ENCODE measurements around the gene DOCK11. TPM values are rescaled to one million over a fixed set of nuclear protein-coding genes. Genes with fewer than 3 reads are reported as not detected.

Gene DOCK11
- total and polyA plus RNA-seq, 9 of the 15 experiments (the other 6 are each of a cell fraction or from before 2014, with no cell fraction given), result 41.8 to 77.8 (median 50.9) TPM

- CTCF ChIA-PET (ENCODE audit: low intra/inter-chr PET ratio), result no interaction called here
- Histone ChIP-seq H3K9me3 (replicated peaks; ENCODE audit: control insufficient read depth, insufficient read depth, low read depth, low read length) (no peaks in the 10 kb centered on the region), H3K36me3 (ENCODE audit: control insufficient read depth, insufficient read depth, low read length) (peaks cover 83% of the 10 kb centered on the region), H4K20me1 (replicated peaks; ENCODE audit: control insufficient read depth, insufficient read depth, low read length) (no peaks in the 10 kb centered on the region), H3K27me3 (ENCODE audit: control insufficient read depth in 2 of 2, insufficient read depth in 2 of 2, low read length in 2 of 2) (no peaks in the 10 kb centered on the region), H3K4me2 (ENCODE audit: insufficient read depth, low read length) (no peak overlapping the region), H3K27ac (ENCODE audit: extremely low read depth, low read depth, low read length) (no peak overlapping the region), H2AFZ (ENCODE audit: low read depth, low read length) (no peak overlapping the region), H3K4me1 (replicated peaks in 1 of 2; ENCODE audit: control insufficient read depth in 2 of 2, insufficient read depth in 2 of 2, low read length in 2 of 2) (no peaks in the 10 kb centered on the region), H3K4me3 (no peak overlapping the region), H3K9ac (ENCODE audit: insufficient read depth in 1 of 2, low read depth in 2 of 2, low read length in 2 of 2) (no peak overlapping the region), H3K79me2 (ENCODE audit: control insufficient read depth, insufficient read depth, low read length) (no peaks in the 10 kb centered on the region), H3K9me1 (ENCODE audit: control insufficient read depth, insufficient read depth, low read length) (no peaks in the 10 kb centered on the region)
- POLR2A ChIA-PET, result no interaction called here
- WGBS (ENCODE audit: insufficient coverage, low coverage, missing lambda C conversion rate), result 89% methylated on average over 3 of the region's 4 CpGs
- in situ Hi-C loops (cut with MboI) (no loop called here), intact Hi-C loops (cut with micrococcal nuclease) (no loop called here)
- no peak for DNase-seq (ENCODE audit: extremely low read depth in 1 of 4, low spot score in 3 of 4)
- no peak for ATAC-seq
- BruUV-seq (replicated peaks), result TSS peak; percentile 21
- FAIRE-seq, result no peak
- TF ChIP-seq ZNF764 (CRISPR knock-in tag; IDR thresholded peaks at IDR 0.05; ENCODE audit: low read depth), result no peak
- no peak for TF ChIP-seq SMC3 (conservative IDR thresholded peaks at IDR 0.05; ENCODE audit: insufficient read depth, low read depth, low read length)
Observed at GRCh38 chrX:118594697-118595420, 99.2 kb downstream of the DOCK11 start.

GRCh38 chrX:118595501-118596042 is 100.0 kb downstream of the DOCK11 start:
- no TSS peak for BruUV-seq (replicated peaks)
- intact Hi-C loops (cut with micrococcal nuclease), result no loop called here
- Histone ChIP-seq H3K9ac (ENCODE audit: insufficient read depth in 1 of 2, low read depth in 2 of 2, low read length in 2 of 2) (no peak overlapping the region), H3K9me3 (replicated peaks; ENCODE audit: control insufficient read depth, insufficient read depth, low read depth, low read length) (no peaks in the 10 kb centered on the region), H3K79me2 (ENCODE audit: control insufficient read depth, insufficient read depth, low read length) (no peaks in the 10 kb centered on the region), H4K20me1 (replicated peaks; ENCODE audit: control insufficient read depth, insufficient read depth, low read length) (no peaks in the 10 kb centered on the region), H3K9me1 (ENCODE audit: control insufficient read depth, insufficient read depth, low read length) (no peaks in the 10 kb centered on the region), H3K4me2 (ENCODE audit: insufficient read depth, low read length) (no peak overlapping the region), H2AFZ (ENCODE audit: low read depth, low read length) (no peak overlapping the region), H3K4me1 (replicated peaks in 1 of 2; ENCODE audit: control insufficient read depth in 2 of 2, insufficient read depth in 2 of 2, low read length in 2 of 2) (no peaks in the 10 kb centered on the region), H3K4me3 (no peak overlapping the region), H3K36me3 (ENCODE audit: control insufficient read depth, insufficient read depth, low read length) (peaks cover 81% of the 10 kb centered on the region), H3K27me3 (ENCODE audit: control insufficient read depth in 2 of 2, insufficient read depth in 2 of 2, low read length in 2 of 2) (no peaks in the 10 kb centered on the region), H3K27ac (ENCODE audit: extremely low read depth, low read depth, low read length) (no peak overlapping the region)
- in situ Hi-C loops (cut with MboI), result no loop called here
- ChIA-PET CTCF (ENCODE audit: low intra/inter-chr PET ratio) (no interaction called here), POLR2A (no interaction called here)
- FAIRE-seq, result no peak
- 93% methylated on average over 7 of the region's 7 CpGs for WGBS (ENCODE audit: insufficient coverage, low coverage, missing lambda C conversion rate)
- TF ChIP-seq ZBTB26 (CRISPR knock-in tag; IDR thresholded peaks at IDR 0.05), result no peak
- no peak for TF ChIP-seq ZBTB7A (IDR thresholded peaks at IDR 0.05; ENCODE audit: borderline replicate concordance, control insufficient read depth, low read depth, low read length)
- TF ChIP-seq ZNF766 (CRISPR knock-in tag; conservative IDR thresholded peaks at IDR 0.05), result no peak
- TF ChIP-seq KDM4B (IDR thresholded peaks at IDR 0.05; ENCODE audit: borderline replicate concordance in 2 of 2, low read depth in 1 of 2), result no peak
- no peak for TF ChIP-seq NR2F6 (CRISPR knock-in tag; IDR thresholded peaks at IDR 0.05)
- no peak for TF ChIP-seq ZNF124 (CRISPR knock-in tag; IDR thresholded peaks at IDR 0.05)
- no peak for TF ChIP-seq ZBTB5 (IDR thresholded peaks at IDR 0.05)
- TF ChIP-seq HMGN3 (IDR thresholded peaks at IDR 0.05; ENCODE audit: borderline replicate concordance, extremely low read depth, insufficient read length, low read depth, low read length), result no peak
- TF ChIP-seq FUS (optimal IDR thresholded peaks at IDR 0.05; ENCODE audit: low read depth, low read length), result no peak
- no peak for TF ChIP-seq E2F3 (CRISPR knock-in tag; IDR thresholded peaks at IDR 0.05)
- ATAC-seq, result no peak
- DNase-seq (ENCODE audit: extremely low read depth in 1 of 4, low spot score in 3 of 4), result no peak
